LHCN-M2 (cell line): Measurements from ENCODE around the gene INF2. TPM values are rescaled to one million over a fixed set of nuclear protein-coding genes. Genes with fewer than 3 reads are reported as not detected.

Experiments
- DNase-seq: peaks from one replicate; pipeline ENCODE4 v3.0.0-alpha.2; 2012; ENCODE audit warnings: low read depth
- total RNA-seq: library from RNA; depleted of rRNA; stranded (reverse); fragments of >200 nt; gene quantifications from 2 replicates; pipeline ENCODE4 v1.2.3, GENCODE V29; 2014

Gene INF2
- total RNA-seq, 1 experiment from 2014 or later, result 78.1 TPM

DNA sequence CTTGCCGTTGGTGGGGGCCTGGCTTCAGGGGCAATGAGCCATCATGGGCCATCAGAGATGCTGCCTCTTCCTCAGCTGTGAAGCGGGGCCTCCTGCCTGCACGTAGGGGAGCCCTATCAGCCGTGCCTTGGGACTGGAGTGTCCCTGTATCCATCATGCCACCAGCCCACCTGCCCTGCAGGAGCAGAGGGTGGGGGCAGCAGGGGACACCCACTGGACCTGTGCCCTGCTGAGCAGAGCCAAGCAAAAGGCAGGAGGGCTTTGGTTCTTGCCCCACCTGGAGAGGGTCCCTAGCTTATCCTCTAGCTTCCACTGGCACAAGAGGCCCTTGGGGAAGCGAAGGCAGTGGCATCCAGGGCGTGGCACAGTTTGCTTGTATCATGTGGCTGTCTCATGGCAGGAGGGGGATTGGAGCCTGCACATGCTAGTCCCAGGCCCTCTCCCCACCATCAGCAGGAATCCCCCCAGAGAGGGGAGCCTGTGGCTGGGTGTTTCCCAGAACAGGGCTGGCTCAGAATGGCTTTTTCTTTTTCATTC, 44.7 kb downstream of the INF2 start:
- no peak for DNase-seq

DNA sequence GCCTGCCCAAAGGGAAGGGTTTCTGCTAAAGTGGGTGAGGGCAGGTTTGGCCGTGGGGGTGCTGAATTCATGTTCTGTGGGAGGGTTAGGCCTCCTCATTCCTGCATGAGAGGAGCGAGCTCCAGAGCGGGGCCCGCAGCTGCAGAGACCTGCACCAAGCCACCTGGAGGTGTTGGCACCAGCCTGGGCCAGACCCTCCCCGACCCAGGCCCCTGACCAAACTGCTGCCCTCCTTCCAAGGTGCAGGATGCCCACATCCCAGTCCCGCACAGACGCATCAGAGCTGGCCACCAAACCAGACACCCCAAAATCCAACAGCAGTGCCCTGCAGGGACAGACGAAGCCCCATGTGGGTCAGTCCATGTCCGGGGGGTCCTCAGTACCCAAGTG, 45.2 kb downstream of the INF2 start:
- no peak for DNase-seq

DNA sequence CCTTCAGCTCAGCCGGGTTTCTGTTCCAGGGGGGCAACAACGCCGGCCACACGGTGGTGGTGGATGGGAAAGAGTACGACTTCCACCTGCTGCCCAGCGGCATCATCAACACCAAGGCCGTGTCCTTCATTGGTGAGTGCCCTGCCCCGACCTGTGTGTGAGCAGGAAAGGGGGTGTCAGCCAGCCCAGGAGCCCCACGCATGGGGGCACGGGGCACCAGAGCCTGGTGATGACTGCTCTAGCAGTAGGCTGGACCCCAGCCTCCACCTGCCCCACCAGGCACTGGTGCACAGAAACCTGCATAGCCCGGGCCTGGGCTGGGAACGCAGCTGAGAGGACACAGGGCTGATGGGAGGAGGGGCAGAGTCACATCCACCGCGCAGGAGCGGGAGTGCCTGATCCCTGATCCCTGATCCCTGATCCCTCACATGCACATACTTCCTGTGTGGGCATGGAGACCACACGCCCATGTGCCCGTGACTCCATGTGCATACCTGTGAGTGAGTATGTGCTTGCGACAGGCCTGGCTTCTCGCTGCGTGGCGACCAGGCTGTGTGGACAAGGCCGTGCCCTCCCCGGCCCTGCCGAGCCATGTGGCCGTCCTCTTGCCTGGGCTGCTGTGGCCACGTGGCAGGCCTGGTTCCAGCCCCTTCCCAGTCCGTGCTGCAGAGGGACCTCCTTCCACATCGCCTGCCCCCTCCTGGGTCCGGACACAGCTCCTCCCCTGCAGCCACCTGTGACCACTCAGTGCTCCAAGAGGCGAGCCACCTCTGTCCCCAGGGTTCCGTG, 45.8 kb downstream of the INF2 start:
- no peak for DNase-seq

DNA sequence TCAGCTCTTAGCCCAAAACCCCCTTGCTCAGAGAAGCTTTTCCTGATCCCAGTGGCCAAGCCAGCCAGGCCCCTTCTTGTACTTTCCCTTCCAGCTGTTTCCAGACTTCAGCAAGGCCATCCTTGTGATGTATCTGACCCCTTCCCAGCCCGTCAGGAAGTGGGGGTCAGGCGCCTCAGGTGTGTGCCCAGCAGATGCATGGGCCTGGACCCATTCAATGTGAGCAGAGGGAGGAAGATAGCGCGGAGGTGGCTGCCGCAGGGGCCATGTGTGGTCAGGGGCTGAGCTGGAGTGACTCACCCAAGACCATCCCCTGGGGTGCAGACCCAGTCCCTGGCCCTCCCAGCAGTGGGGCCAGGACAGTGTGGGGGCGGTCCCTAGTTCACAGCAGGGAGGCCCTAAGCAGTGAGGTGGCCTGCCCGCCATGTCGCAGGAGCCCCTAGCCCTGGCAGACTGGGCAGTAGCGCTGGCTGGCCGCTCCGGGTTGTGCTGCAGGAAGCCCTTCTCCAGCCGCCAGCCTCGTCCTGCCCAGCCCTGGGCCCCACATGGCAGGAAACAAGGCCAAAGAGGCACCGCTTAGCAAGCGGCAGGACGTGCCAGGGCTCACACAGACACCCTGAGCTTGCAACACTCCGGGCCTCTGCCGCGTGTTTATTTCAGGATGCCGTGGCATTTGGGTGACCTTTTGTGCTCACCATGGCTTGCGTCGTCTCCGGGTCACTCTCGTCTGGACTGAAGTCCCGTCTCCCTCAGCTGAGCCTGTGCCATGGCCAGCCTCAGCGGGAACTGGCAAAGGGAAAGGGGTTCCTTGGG, 46.6 kb downstream of the INF2 start:
- peak; percentile 78 for DNase-seq

DNA sequence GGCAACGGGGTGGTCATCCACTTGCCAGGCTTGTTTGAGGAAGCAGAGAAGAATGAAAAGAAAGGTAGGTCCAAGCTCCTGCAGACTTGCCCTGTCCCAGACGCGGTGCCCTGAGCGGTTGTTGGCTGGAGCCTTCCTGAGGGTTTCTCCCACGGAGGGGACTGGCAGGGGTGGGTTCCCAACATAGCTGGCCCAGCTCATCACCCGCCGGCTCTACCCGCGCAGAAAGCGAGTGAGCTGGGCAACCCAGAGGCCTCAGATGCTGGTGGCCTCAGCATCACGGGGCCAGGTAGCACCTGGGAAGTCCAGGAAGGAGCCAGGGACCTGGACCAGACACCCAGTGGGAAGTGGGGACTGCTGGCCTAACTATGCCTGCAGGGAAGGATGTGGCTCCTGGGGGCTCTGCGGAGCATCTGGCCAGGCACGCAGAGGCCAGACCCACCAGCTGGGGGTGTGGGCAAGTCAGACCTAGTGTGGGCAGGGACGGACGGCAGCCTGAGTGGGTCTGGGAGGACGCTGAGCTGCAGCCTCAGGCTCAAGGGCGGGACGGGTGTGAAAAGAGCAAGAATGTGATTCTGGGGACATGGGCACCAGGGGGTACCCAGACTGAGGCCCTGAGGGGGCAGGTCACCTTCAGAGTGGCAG, 49.1 kb downstream of the INF2 start:
- DNase-seq, result no peak

DNA sequence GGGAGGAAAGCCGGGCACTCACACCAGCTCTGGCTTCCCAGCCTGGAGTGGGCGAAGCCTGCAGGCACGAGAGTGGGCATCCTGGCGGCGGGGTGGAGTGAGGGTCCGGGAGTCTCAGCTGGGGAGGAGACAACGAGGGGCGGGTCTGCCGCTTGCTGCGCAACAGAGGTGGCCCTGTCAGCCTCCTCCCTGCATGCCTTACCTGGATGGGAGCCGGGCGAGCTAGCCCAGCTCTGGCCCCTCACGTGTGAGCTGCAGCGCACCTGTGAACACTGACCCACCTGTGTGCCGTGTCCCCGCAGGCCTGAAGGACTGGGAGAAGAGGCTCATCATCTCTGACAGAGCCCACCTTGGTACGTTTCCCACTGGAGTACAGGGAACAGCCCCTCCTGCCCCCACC, 49.6 kb downstream of the INF2 start:
- no peak for DNase-seq

DNA sequence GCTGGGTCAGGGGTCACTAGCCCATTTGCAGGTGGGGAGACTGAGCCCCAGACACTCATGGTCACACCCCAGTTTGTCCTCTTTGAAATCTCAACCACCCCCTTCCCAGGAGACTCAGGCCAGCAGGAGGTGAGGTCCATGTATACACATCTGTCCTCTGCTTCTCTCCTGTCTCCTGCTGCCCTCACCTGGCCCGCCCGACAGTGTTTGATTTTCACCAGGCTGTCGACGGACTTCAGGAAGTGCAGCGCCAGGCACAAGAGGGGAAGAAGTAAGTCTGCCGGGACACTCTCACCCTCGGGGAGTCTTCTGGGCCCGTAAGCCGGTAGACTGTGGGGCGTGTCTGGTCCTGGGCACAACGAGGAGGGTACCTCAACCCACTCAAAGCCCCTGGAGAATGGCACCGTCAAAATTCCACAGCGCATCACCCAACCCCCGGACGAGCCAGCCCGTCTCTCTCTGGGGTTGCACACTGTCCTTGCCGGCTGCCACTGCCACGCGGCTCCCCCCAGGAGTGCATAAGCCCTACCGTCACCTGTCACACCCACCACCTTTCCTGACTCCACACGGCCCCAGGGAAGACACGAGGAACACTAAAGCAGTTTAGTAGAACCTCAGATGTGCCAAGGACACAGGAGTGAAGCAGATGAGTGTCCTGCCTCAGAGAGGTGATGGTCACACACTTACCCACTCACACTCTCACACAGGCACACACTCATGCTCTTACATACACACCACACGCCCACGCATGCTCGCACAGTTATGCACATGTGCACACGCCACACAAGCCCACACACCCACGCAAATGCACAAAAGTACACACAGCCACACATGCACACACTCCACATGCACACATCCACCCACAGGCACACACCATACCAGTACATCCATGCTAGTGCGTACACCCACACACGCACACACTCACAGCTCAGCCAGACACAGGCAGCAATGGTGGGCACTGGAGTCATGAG, 50.4 kb downstream of the INF2 start:
- no peak for DNase-seq

DNA sequence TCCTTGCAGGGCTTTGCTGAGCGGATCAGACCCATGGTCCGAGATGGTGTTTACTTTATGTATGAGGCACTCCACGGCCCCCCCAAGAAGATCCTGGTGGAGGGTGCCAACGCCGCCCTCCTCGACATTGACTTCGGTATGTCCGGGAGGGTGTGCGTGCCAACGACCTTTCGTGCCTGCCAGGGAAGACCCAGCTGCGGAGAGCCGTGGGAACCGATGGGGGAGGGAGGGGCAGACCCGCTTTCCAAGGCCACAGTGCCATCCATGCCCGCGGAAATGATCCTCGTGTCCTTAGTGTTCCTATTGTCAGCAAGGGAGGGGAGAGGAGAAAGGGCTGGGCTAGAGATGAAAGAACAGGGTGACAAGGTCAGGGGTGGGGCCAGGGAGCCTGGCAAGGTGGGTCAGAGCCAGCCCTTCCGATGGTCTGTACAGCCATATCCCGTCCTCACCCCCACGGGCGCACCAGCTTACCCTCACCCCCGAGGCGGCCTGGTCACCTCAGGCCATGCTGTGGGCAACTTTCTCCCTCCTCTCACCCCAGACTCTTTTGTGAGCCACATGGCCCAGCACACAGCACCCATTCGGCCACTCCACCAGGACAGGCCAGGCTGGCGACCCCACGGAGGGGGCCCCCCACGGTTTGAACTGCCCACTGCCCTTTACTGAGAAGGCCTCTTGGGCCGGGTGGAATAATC, 51.8 kb downstream of the INF2 start:
- no peak for DNase-seq

DNA sequence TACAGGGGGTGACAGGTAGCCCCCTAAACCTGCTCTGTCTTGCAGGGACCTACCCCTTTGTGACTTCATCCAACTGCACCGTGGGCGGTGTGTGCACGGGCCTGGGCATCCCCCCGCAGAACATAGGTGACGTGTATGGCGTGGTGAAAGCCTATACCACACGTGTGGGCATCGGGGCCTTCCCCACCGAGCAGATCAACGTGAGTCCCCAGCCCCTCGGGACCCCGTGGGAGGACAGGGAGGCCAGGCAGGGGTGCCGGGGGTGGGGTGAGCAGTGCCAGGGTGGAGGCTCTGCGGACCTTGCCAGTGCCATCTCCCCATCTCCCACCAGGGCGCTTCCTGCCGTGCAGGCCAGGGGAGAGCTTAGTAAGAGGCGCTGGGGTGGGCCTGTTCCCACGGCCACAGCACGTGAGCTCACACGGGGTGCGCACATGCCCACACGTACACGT, 52.4 kb downstream of the INF2 start:
- DNase-seq, result no peak

DNA sequence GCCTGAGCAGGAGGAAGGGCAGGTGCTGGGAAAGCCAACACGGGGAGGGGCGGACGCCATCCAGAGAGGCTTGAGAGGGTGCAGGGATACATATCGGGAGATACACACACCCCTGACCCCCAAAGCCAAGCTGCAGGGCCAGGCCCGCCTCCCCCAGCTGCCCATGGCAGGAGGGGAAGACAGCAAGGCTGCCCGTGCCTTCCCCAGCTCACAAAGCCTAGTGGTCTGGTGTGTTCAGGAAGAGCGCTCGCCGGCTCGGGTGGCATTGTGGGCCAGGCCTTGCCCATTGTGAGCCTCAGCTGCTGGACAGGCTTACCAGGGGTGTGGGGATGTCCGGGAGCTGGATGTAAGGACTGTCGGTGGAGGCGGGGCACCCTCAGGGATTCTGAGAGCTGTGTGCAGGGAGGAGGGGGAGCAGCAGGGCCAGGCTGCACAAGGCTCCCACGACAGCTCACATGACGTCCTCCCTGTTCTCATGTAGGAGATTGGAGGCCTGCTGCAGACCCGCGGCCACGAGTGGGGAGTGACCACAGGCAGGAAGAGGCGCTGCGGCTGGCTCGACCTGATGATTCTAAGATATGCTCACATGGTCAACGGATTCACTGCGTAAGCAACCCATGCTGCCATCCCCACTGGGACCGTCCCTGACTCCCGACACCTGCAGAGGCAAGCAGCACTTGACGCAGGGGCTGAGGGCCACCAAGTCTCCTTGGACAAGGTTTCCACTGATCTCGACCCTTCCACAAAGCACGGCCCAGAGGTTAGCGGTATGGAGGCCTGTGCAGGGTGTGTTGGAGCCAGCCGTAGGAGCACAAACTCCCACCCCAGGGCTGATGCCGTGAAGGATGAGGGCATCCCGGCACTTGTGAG, 53.4 kb downstream of the INF2 start:
- DNase-seq, result no peak

DNA sequence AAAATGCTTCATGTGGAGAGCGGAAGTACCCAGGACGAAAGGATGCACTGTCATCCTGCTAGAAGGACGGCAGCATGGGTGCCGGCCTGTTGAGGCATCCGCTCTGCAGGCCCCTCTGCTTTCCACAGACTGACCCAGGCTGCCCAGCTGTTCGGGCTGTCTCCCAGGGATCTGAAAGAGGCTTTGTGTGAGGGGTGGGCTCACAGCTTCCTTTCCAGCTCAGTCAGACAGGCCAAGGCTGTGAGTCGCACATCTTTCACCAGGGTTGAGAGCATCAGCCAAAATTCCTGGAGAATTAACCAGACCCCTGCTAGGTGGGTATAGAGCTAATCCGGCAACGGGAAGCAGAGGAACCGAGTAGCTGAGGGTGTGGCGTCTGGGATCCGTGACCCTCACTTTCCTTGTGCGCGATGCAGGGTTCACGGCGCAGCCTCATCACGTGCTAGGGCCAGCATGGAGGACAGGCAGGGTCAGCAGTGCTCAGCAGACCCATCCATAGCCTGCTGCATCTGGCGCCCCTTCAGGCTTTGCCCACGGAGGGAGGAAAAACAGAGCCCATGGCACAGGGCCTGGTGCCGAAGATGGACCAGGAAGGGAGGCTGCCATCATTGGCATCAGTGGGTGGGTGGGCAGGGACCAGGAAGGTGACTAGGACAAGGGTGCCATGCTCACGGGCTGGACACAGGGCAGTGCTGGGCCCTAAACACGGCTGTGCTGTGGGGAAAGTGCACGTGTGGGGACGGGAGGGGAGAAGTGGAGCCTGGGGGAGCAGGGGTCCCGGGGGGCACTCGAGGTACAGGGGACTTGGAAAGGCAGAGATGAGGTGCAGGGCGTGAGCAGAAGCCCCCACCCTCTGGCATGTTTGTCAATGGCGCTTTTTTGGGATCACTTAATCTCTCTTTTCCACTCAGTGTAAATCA, 54.3 kb downstream of the INF2 start:
- DNase-seq, result no peak

DNA sequence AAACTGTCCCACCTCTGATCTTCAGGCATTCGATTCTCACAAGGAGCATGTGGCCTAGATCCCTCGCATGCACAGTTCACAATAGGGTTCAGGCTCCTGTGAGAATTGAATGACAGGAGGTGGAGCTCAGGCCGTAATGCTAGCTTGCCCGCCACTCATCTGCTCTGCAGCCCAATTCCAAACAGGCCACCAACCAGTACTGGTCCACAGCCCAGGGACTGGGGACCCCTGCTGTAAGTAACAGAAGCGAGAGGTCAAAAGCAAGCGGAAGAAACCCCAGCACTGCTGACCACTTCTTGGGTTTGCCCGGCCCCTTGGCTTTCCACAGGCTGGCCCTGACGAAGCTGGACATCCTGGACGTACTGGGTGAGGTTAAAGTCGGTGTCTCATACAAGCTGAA, 55.1 kb downstream of the INF2 start:
- DNase-seq, result no peak

DNA sequence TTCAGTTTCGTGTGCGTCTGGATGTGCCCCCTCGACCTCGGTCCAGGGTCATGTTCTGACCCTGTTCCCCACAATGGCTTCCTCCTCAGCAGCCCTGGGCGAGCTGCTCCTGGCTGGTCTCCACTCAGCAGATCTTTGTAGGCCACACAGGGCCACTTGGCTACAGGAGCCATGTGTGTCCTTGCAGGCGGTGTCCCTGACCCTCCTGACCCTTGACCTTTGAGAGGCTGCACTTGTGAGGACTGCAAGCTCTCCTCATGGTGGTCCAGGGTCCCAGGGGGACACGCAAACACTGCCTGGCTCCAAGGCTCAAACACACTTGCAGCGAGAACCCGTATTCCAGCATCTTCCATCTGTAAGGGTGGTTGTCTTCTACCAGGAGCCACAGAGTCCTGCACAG, 56.0 kb downstream of the INF2 start:
- no peak for DNase-seq

DNA sequence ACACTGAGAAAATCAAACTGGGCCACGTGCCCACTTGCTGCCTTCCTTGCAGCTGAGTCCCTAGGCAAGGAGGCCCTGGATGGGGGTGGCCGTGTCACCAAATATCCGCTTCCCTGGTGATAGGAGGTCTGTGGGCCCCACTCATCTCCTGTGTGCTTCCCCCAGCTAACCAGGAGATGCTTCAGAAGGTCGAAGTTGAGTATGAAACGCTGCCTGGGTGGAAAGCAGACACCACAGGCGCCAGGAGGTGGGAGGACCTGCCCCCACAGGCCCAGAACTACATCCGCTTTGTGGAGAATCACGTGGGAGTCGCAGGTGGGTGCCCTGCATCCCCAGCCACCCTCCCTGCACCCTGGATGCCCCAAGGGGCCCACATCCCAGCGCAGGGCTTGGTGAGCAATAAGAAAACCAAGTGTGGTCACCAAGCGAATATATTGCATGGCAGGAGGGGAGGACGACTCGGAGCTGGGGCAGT, 56.7 kb downstream of the INF2 start:
- DNase-seq, result no peak

DNA sequence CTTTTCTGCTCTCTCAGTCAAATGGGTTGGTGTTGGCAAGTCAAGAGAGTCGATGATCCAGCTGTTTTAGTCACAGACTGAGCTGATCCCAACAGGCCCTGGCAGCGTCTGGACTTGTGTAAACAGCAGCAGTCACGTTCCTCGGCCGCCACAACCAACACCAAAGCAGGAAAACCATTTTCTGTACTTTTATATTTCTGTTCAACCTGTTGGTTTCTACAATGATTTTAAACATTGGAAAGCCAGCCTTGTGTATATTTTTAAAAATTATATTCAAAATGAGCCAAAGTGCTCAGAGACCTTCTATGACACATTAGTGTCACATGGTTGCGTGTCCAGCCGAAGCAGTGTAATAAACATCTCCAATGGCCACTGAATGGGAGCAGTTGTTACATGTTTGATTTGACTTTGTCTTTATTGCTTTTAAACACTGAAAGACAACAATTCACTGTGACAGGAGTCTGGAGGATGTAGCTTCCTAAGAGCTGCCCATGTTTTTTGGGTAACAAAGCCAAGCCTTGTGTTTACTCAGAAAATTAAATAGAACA, 57.6 kb downstream of the INF2 start:
- DNase-seq, result no peak

DNA sequence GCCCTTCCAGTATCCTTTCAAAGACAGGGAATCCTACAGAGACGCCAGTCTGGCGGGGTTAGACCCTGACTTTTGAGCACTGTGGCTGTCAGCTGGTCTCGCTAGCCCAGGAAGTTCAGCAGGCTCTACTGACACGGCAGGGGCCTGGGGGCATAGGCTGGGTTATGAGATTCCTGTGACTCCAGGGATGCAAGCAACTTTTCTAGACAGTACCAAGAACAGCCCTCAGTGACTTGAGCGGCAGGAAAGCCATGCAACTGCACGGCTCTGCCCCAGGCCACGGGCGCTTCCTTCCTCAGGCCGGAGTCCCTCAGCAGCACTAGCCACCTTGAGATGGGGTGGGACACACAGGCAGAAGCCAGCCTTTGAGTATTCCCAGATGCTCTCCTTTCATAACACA, 58.5 kb downstream of the INF2 start:
- no peak for DNase-seq

DNA sequence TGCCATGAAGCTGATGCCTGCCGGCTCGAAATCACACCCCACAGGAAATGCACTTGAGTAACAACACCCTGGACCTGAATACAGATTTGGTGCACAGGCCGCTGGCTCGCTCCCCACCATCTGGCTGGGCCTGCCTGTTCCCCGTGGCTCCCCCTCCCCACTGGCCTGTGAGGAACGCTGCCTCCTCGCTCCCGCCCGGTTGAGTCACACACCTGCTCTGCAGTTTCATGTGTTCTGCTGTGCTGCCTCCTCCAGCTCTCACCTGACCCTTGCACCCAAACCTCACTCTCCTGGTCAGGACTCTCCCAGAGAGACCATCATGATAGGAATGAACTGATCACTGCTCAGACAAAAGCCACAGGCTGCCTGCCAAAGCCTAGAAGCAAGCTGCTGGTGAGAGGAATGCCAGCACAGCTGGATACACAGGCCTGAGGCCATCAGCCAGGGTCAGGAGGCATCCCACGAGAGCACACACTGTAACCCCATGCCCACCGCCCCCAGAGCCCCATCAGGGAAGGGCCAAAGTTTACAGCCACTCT, 59.8 kb downstream of the INF2 start:
- DNase-seq, result peak; percentile 68
